ENCODE results near the gene PPFIBP1.

GRCh38 chr12:27688671-27689070 is 164.7 kb downstream of the PPFIBP1 start:
- TF ChIP-seq TAF1 (IDR thresholded peaks at IDR 0.05; ENCODE audit: borderline replicate concordance, low read depth, low read length) (no peak), POLR2A (IDR thresholded peaks at IDR 0.05; ENCODE audit: low read depth, low read length) (no peak)

Data from GM12892 (cell line).